GM06990 (cell line): ENCODE measurements around the gene ARHGDIA.
"Not testable (repeated sequence)": the region's sequence is repeated elsewhere in the genome, so short reads cannot be mapped to it uniquely, and the experiment has no call there.

Experiments
- DNase-seq: peaks from one replicate; pipeline ENCODE4 v3.0.0-alpha.2; 2011; ENCODE audit not compliant: insufficient read length; ENCODE audit errors: extremely low read depth
- H3K27me3 ChIP-seq: replicated peaks from 2 replicates; pipeline ENCODE4 v1.6.0; 2011; ENCODE audit warnings: low read length; ENCODE audit not compliant: control insufficient read depth, insufficient read depth
- H3K36me3 ChIP-seq: 2 replicates; pipeline ENCODE4 v1.5.1; 2011; ENCODE audit warnings: low read length; ENCODE audit not compliant: control insufficient read depth, insufficient read depth
- H3K4me3 ChIP-seq: replicated peaks from 2 replicates; pipeline ENCODE4 v1.5.1; 2011; ENCODE audit warnings: low read depth, mild to moderate bottlenecking, control low read depth, low read length
- TF ChIP-seq, protein P1 (sequence below): IDR thresholded peaks from 2 replicates; pipeline ENCODE4 v1.5.1; 2011; ENCODE audit warnings: low read length, control low read depth, mild to moderate bottlenecking, inconsistent platforms; ENCODE audit not compliant: insufficient read depth, poor library complexity, severe bottlenecking

Gene ARHGDIA

DNA sequence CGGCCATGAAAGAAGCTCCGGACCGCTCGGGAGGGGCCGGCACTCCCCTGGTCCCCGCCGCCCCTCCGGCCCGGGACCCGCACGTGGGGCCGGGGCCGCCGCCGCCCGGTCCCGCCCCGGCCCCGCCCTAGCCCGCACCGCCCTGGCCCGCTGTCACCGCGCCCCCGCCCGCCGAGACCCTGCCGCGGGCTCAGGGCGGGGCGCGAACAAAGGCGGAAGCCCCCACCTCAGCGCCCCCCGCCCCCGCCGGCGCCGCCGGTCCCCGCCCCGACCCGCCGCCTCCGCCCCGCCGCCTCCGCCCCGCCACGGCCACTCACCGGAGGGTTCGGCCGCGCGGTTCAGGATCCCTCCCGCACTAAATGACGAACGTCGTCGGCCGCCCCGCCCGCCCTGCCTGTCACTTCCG is at the start of gene ARHGDIA:
ARHGDIA (minus strand) TSS at position 357 of the 406 bp plus-strand sequence. CDS start 1,407 bp downstream, outside the sequence.
- TF ChIP-seq, protein P1, sequence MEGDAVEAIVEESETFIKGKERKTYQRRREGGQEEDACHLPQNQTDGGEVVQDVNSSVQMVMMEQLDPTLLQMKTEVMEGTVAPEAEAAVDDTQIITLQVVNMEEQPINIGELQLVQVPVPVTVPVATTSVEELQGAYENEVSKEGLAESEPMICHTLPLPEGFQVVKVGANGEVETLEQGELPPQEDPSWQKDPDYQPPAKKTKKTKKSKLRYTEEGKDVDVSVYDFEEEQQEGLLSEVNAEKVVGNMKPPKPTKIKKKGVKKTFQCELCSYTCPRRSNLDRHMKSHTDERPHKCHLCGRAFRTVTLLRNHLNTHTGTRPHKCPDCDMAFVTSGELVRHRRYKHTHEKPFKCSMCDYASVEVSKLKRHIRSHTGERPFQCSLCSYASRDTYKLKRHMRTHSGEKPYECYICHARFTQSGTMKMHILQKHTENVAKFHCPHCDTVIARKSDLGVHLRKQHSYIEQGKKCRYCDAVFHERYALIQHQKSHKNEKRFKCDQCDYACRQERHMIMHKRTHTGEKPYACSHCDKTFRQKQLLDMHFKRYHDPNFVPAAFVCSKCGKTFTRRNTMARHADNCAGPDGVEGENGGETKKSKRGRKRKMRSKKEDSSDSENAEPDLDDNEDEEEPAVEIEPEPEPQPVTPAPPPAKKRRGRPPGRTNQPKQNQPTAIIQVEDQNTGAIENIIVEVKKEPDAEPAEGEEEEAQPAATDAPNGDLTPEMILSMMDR, result no peak
- H3K4me3 ChIP-seq, result peak within 1 kb of the TSS; percentile 90
- DNase-seq, result no peak
- no peaks in the 10 kb centered on the region for H3K27me3 ChIP-seq
- H3K36me3 ChIP-seq, result peaks cover 22% of the 10 kb centered on the region

DNA sequence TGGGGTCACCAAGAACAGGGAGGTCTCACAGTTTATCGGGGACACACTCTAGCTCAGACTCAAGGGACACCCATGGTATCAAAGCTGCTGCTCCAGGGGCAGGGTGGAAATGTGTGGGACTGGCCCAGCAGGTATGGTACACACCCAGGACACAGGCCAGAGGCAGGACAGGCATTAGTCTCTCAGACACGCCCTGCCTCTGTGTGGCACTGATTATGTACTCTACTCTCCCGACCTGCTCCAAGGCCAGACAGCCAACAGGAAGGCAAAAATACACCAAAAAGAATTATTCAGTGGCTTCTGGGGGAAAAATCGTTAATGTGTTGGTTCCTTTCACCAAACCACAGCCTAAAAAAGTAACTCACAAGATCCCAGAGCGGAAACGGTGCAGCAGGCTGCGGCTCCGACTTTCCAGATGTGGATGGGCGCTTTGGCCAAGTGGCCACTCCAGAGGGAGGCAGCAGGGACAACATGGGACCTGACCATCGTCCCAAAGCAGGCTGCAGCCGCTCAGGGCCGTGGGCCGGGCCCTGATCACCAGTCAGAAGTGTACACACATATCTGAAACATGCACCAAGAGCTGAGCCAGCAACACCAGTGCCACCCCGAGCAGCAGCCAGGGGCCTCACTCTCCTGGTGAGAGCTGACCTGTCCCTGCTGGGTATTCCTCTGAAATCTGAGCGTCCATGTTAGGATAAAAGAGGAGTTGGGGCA is 47.9 kb upstream of the ARHGDIA start:
- H3K36me3 ChIP-seq, result peaks cover 22% of the 10 kb centered on the region
- no peak for DNase-seq
- TF ChIP-seq, protein P1, result no peak
- no peak overlapping the region for H3K4me3 ChIP-seq
- no peaks in the 10 kb centered on the region for H3K27me3 ChIP-seq

DNA sequence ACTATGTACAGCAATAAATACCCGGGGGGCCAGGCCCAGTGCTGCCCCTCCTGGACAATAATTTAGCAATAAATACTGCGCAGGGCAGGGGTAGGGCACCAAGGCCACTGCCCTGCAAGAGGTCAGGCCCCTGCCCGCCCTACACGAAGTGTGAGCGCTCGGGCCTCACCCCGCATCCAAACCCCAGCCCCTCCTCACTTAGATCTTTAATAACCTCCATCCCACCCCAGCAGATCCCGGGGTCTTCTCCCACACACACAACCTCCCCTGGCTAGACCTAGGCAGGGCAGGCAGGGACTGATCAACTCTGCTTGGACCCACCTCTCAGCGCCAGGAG is 47.2 kb upstream of the ARHGDIA start:
- DNase-seq, H3K27me3 ChIP-seq, H3K4me3 ChIP-seq: not testable (repeated sequence)
- peaks cover 28% of the 10 kb centered on the region for H3K36me3 ChIP-seq

DNA sequence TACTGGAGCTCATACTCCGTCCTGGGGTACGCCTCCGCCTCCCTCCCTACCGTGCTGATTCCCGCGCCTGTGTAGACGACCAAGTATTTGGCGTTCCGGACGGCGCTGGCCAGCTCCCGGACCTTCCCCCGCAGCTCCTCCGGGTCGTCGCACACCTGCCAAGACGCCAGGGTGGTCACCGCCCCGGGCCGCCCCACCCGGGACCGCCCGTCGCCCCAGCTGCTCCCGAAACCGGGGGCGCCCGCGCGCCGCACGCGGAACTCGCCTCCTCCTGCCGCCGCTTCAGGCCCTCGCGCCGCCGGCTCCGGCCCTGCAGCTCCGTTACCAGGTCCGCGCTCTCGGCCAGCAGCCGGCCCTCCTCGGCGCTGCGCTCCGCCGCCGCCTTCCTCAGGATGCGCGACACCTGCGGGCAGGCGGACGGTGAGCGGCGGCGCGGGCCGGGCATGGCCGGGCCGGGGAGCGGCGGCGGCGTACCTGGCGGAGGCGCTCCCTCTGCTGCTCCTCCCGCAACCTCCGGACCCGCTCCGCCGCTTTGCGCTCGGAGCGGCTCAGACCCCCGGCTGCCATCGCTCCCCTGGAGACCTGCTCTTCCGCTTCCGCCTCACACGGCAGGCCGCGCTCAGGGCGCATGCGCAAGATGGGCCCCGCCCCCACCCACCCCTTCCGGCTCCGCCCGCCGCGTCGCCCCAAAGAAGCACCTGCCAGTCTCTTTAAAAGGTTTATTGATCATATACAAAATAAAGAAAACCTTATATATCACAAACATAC is 46.6 kb upstream of the ARHGDIA start, which contains the start of gene SIRT7:
SIRT7 (minus strand) TSS at position 612 of the 768 bp plus-strand sequence; CDS start at position 567, 45 bp downstream.
- H3K27me3 ChIP-seq, result no peaks in the 10 kb centered on the region
- peaks cover 30% of the 10 kb centered on the region for H3K36me3 ChIP-seq
- H3K4me3 ChIP-seq, result peak within 1 kb of the TSS; percentile 86
- DNase-seq, result peak; percentile 91
- TF ChIP-seq, protein P1, result no peak

DNA sequence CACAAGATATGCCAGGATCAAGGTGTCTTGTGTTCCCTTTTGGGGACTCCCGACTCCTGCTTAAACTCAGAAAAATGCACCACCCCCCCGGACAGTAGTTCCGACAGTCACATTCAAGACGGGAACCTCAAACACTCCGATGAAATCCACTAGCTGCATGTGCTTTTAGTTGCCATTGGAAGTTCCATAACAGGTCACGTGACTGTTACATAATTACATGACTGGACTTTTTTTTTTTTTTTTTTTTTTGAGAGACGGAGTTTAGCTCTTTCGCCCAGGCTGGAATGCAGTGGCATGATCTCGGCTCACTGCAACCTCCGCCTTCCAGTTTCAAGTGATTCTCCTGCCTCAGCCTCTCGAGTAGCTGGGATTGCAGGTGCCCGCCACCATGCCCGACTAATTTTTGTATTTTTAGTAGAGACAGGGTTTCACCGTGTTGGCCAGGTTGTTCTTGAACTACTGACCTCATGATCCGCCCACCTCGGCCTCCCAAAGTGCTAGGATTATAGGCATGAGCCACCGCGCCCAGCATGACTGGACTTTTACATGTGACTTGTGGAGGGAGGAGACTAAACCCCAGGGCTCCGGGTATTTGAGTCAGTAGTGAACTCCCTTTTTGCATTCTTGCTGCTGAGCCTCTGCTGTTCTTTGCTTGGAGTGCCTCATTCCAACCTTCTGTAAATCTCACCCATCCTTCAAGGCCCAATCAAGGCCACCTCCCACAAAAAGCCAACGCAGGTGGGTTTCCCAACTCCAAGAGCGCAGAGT is 45.3 kb upstream of the ARHGDIA start:
- Histone ChIP-seq H3K36me3 (peaks cover 36% of the 10 kb centered on the region), H3K4me3 (peak overlapping the region; percentile 86), H3K27me3 (no peaks in the 10 kb centered on the region)
- TF ChIP-seq, protein P1, result no peak
- no peak for DNase-seq

DNA sequence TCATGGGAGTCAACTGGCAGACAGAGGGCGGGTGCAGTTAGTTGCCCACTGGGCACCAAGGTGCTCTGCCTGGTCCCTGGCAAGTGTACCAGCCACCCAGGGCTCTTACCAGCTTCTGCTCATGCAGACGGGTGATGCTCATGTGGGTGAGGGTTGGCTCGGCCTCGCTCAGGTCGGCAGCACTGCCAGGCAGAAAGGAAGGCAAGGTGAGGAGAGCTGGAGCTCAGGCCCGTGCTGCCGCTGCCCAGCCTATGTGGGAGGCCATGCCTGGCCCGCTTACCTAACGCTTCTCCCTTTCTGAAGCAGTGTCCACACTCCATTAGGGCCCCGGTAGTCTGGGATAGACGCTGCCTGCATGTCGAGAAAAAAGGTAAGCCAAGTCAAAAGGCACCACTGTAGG is 44.2 kb upstream of the ARHGDIA start:
- H3K36me3 ChIP-seq, result peaks cover 32% of the 10 kb centered on the region
- TF ChIP-seq, protein P1, result no peak
- DNase-seq, result no peak

More for the DNA sequence above, 44.2 kb upstream of the ARHGDIA start:
- Histone ChIP-seq H3K27me3 (no peaks in the 10 kb centered on the region), H3K4me3 (no peak overlapping the region)
